Measurements from ENCODE around the gene HKDC1.
A peak's percentile ranks its signal among the peaks of the same experiment; 100 is the strongest.
"Not testable (repeated sequence)": the region's sequence is repeated elsewhere in the genome, so short reads cannot be mapped to it uniquely, and the experiment has no call there.

HKDC1 gene

DNA sequence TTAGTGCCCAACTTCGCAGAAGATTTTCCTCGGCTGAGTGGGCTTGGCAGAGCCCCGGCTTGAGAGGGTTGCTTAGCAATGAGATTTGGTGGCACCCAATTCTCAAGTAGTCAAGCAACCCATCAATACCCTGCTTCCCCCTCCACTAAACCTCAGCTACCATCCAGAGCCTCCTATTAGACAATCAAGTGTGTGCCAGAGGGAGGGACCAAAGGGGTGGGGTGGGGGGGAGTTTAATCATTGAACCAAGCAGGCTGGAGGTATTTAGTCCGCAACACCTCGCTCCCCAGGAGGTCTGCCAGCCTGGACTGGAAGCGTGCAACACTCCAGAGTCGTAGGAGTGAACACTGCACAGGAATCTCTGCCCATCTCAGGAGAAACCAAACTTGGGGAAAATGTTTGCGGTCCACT lies at the start of gene HKDC1:
TSS of gene HKDC1 (plus strand) at position 292 of the 411 bp plus-strand sequence. CDS start at position 396, 104 bp downstream.
- no peak for DNase-seq

- no peak for DNase-seq
Measured at GRCh38 chr10:69172241-69172982, 47.7 kb upstream of the HKDC1 start.

- DNase-seq: not testable (repeated sequence)
Measured at GRCh38 chr10:69175326-69175725, 44.8 kb upstream of the HKDC1 start.

DNA sequence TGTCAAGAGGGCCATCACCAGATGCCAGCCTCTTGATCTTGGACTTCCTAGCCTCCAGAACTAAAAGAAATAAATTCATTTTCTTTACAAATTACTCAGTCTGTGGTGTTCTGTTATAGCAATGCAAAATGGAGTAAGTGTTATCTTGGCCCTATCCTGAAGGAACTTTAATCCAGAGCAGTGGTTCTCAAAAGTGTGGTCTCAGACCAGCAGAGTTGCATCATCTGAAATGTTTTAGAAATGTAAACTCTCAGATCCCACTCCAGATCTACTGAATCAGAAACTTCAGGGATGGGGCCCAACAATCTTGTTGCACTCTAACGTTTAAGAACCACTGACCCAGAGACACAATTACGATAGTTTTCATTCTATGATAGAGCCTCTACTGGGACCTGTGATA lies 43.3 kb upstream of the HKDC1 start:
- DNase-seq: no peak

- peak; percentile 69 to 90 for DNase-seq
Measured at GRCh38 chr10:69179089-69179742, 40.9 kb upstream of the HKDC1 start.

DNA sequence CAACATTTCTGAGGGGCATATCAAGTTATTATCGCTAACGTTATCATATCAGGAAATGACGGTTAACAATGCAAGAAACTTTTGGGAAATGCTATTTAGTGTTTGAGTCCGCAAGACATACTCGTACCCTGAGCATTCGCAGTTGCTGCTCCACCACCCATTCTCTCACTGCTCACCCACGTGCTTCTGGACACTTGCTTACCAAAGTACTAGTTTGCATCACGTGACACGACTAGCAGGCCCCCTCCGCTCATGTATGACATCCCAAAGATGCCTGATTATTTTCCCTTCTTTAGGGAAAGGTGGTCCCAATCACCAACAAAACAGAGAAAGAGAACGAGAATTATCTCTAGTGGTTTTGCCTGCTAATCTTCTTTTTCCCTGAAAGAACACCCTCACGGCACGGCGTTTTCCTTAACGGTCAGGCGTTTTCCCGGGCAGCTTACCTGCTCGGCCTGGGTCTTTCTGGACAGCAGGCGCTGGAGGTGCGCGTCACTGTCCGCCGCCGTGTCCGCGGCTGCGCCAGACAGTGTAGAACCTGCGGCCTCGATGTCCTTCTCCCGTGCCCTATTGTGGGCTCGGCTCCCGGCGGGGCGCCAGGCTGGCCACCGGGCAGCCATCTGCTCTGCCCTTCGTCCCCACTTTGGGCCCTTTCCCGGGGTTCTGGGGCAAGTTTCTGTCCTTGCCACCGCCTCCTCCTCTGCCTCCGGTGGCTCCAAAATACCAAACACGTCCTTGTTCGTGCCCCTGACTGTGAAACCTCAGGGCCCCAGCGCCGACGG lies 40.2 kb upstream of the HKDC1 start, which contains the start of gene SUPV3L1:
TSS of gene SUPV3L1 (plus strand) at position 492 of the 782 bp plus-strand sequence. CDS start at position 550, 58 bp downstream.
- DNase-seq: peak; percentile 96 to 97

GRCh38 chr10:69180525-69181204 lies 39.5 kb upstream of the HKDC1 start:
- no peak for DNase-seq

GRCh38 chr10:69181433-69181832 lies 38.7 kb upstream of the HKDC1 start:
- no peak for DNase-seq

- no peak for DNase-seq
Measured at GRCh38 chr10:69182005-69182404, 38.1 kb upstream of the HKDC1 start.

GRCh38 chr10:69186524-69186923 lies 33.6 kb upstream of the HKDC1 start:
- DNase-seq: no peak

DNA sequence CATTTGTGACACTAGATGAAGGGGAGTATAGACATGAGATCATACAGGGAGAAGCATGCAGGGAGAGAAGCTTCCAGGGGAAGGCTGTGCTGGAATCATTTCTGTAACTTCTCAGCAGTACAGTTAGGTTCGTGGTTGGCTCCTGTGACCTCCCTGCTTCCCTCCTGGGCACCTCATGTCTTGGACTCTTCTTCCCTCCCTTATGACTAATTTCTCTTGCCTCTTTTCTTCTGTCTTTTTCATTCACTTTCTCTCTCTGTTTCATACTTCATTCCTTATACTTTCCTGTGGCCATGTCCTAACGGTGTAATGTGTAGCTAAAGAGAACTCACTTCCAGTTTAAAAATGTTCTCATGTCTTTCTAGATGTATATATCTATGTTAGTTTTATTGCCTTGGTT lies 19.1 kb upstream of the HKDC1 start:
- DNase-seq: no peak

DNA sequence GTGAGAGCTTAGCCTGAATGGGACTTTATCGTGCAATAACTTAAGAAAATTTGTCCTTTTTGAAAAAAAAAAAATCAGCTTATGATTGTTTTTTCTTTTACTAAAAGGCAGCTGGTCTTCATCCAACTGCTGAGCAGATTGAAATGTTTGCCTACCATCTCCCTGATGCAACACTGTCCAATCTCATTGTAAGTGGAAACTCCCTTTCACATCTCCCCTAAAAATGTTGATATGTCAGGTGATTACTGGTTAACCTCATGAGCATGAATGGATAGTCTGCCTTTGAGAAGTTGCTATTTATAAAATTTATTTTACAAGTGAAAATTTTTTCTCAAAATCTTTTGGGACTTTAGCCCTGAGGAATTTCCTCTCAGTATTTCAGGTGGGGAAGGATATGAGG lies 17.8 kb upstream of the HKDC1 start:
- no peak for DNase-seq

GRCh38 chr10:69208761-69209160 lies 11.4 kb upstream of the HKDC1 start:
- no peak for DNase-seq

DNA sequence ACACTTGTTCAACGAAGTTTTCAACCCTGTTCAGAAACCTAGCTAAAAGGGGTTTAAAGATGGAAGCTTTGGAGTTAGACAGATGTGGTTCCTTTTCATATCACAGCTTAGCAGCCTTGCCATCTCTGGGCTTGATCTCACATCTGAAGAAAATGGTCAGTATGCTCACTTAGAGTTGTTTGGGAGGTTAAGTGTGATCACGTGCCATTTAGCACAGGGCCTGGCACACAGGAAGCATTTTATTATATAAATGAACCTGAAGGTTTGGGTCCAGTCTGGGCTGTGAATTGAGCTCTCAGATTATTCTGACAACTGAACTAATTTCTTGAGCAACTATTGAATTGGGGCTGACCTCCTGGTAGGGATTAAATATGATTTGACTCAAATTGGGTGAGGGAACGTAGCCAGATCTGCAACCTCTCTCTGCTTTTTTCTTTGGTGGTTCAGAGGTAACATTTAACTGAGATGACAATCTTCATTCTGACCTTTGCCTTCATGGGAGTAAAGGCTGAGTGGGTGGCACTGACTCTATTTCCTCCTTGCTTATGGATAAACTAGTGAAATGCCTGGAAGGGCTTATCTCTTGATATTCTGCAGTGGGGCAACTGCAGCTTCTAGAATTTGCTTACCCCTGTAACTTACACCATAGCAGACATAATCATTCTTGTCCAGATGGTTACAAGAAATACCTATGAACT lies 10.2 kb upstream of the HKDC1 start:
- no peak for DNase-seq

DNA sequence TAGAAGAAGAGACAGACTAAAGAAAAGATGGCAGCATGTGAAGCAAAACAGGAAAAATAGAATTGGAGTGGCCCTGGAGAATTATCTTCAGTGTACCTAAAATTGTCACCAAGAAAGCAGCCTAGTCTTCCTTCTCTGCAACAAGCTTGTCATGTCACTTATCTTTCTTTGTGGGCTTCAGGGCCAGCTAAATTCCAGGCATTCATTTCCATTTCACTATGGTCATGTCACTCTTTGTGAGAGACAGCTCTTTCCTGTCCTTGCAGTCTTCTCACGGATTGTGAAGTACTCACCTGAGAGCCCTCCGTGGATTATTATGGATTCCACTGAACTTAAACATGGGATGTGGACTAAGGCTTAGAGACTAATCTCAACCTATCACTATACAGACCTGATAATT lies 9.0 kb upstream of the HKDC1 start:
- DNase-seq: no peak

DNA sequence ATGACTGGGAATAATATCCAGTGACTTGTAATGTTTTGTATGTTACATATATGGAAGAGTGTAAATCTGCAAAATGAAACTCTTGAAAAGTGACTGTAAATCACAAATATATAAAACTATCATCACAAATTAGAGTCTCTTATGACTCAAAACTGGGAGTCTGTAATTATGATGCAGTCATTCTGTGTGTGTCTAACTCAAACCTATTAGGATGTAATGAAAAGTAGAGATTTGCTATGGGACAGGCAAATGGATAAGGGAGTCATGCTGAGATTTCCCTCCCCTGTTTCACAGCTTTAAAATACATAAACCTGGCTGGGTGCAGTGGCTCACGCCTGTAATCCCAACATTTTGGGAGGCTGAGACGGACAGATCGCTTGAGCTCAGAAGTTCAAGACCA lies 8.6 kb upstream of the HKDC1 start:
- no peak for DNase-seq

GRCh38 chr10:69213591-69214311 lies 6.4 kb upstream of the HKDC1 start:
- no peak for DNase-seq

GRCh38 chr10:69214666-69215131 lies 5.4 kb upstream of the HKDC1 start:
- DNase-seq: peak; percentile 14 to 51

DNA sequence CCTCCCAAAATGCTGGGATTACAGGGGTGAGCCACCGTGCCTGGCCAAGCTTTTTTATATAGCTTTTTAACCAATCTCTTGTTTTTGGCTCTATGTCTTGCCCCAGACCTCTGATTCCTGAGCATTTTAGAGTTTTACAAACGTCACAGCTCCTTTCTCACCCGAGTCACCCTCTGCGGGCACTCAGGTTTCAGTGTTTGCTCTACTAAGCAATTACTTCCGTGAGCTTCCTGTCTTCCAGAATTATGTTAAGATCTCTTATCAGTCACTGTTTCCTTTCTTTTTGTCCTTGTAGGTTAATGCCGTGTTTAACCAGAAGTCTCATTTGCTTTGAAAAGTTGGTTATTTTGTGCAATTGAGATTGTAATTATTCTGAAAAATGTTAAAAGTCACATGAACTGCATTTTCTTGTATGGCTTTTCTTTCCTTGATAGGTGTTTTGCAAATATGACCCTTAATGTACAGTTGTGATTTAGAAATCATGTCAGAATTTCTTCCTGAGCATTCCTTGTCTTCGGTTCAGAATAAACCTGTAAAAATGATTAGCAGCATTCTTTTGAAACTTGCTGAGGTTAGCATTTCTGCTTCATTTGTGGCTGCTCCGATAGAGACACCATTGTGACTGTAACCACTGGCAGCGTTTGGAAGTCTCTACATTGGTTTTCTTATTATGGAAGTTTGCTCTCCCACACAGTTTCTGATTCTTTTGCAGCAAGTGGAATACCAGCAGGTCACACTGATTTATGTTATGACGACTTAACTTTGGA lies 4.5 kb upstream of the HKDC1 start:
- DNase-seq: peak; percentile 7 to 11

DNA sequence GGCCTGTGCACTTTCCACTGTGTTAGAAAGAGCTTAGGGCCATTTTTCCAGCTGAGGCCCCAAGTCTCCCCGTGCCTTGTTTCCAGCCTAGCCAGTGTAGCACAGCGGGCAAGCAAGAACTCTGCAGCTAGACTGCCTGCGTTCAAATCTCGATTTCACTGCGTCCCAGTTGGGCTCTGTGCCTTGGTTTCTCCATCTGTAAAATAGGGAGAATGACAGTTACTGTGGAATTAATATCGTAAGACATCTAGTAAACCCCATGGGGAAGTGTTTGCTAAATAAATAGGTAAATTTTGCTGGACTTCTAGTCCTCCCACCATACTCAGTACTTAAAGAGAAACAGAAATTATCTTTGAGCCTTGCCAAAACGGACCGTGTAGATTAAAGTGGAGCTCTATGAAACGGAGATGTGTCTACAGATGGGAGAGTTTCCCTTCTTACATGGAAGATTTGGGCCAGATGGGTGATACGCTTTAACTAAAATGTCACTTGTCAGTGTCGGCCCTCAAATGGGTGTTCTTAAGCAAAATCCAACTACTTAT lies 3.5 kb upstream of the HKDC1 start:
- DNase-seq: no peak
